Stimulated activated naive CD4-positive, alpha-beta T cell (primary cell): ENCODE data around the gene MYDGF.

Experiments used
- DNase-seq, 6 experiments: peaks; one replicate each; lab custom pipeline; 2025; lab: John Stamatoyannopoulos, UW

The MYDGF gene

GRCh38 chr19:4675346-4675745, 5.2 kb upstream of the MYDGF start:
- no peak for DNase-seq

- DNase-seq: no peak
Measured at GRCh38 chr19:4673726-4674125, 3.6 kb upstream of the MYDGF start.

GRCh38 chr19:4673216-4673615, 3.1 kb upstream of the MYDGF start:
- DNase-seq: no peak

DNA sequence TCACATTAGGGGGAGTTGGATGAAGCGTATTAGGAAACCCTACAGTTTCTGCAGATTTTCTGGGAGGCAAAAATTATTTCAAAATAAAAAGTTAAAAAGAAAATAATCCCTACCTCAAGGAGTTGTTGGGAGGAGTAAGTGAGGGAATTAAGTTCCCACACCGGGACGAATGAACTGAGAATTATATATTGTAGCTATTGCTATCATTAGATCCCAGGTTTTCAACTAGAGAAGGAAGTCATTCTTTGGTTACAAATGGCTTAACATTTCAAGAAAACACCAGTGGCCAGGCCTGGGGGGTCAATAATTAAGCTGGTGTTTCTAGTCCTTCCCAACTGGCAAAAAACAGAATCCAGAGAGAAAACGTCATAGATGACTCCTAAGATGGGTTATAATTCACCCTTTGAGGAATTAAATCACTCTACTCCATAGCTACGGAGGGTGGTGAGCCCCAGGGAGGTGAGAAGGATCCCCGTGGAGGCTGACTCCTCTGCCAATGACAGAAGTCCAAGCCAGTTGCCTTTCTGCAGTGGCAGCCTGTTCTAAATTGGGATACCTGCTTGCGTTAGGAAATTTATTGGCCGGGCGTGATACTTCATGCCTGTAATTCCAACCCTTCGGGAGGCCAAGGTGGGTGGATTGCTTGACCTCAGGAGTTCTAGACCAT, 1.2 kb upstream of the MYDGF start:
- no peak for DNase-seq

DNA sequence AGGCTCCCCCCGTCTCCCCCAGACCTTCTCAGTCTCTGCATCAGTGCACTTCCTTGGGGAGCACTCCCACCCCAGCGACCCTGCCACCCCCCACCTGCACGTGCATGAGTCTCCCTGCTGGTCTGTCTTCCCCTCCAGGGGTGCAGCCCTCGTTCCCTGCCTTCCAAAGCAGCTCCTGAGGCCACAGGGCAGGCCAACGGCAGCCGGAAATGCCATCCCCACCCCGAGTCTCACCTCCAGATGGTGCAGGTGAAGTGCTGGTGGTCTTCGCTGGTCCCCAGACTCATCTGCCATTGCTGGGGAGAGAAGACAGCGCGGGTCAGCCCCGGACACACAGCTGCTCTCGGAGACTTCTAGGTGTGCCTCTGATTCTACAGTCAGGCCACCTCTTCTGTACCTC, 5.5 kb downstream of the MYDGF start:
- DNase-seq: no peak

DNA sequence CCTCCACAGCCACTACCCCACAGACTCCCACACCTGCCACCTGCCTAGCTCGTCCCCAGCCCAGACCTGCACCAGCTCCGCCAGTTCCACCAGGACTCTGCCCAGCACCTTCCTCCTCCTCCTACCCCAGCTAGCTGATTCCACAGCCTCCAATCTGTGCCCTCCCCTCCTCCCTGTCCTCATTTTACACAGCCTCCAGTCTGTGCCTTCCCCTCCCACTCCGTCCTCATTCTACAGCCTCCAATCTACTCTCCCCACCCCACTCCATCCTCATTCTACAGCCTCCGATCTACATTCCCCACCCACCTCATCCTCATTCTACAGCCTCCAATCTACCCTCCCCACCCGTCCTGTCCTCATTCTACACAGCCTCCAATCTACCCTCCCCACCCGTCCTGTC, 7.3 kb downstream of the MYDGF start:
- DNase-seq: no peak

DNA sequence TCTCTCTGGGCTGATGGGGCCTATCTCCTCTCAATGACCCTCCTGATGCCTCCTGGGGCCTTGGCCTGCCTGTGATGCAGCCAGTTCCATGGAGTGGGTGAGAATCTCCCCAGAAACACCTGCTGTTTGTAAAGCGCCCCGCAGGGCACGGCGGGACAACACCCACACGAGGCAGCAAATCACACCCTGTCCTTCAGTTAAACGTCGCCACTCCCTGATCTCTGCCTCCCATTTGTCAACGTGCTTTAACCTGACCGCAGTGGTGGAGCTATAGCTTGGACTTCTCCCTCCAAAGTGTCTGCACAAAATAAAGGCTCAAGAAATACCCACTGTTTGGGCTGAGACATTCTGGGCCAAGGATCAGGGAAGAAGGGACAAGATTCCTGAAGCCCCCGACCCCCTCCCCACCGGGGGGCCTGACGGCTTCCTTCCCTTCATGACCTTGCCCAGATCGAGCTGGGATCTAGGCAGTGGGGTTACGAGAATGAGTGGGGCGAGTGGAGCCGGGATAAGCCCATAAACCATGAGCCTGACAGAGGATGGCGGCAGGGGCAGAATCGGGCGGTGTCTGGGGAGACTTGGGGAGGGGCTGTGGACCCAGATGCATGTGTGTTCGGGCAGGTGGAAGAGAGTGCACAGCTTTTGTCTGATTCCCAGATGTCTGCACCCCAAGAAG, 8.0 kb downstream of the MYDGF start:
- no peak for DNase-seq

DNA sequence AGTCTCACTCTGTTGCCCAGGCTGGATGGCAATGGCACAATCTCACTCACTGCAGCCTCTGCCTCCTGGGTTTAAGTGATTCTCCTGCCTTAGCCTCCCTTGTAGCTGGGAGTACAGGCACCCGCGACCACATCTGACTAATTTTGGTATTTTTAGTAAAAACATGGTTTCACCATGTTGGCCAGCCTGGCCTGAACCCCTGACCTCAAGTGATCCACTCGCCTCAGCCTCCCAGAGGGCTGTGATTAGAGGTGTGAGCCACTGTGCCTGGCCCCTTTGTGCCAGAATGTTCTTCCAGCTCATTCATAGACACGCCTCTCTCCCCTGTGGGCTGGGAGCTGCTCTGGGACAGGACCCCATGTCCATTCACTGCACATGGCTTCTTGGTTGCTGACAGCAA, 9.1 kb downstream of the MYDGF start:
- DNase-seq: no peak

DNA sequence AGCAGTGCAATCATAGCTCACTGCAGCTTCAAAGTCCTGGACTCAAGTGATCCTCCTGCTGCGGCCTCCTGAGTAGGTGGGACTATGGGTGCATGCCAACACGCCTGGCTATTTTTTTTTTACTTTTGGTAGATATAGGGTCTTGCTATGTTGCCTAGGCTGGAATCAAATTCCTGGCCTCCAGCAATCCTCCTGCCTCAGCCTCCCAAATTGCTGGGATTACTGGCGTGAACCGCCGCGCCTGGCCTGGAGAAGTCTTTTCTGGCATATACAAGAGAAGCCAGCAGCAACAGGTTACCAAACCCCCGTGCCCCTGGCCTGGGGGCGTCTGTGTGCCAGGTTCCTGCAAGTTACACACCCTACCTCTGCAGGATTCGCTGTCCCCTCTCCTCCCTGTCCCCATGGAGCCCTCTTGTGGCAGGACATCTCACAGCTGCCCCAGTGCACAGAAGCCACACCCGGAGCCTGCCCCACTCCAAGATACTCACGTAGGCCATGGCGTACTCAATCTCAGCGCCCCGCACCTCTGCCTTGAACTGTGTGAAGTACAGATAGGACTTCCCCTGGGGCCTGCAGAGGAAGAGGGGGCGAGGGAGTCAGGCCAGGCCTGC, 9.9 kb downstream of the MYDGF start:
- peak in 1 of 6 experiments; percentile 6 for DNase-seq

GRCh38 chr19:4657835-4658234, 12.3 kb downstream of the MYDGF start:
- no peak for DNase-seq

GRCh38 chr19:4657262-4657661, 12.9 kb downstream of the MYDGF start:
- no peak for DNase-seq

- no peak for DNase-seq
Measured at GRCh38 chr19:4656102-4656501, 14.0 kb downstream of the MYDGF start.

DNA sequence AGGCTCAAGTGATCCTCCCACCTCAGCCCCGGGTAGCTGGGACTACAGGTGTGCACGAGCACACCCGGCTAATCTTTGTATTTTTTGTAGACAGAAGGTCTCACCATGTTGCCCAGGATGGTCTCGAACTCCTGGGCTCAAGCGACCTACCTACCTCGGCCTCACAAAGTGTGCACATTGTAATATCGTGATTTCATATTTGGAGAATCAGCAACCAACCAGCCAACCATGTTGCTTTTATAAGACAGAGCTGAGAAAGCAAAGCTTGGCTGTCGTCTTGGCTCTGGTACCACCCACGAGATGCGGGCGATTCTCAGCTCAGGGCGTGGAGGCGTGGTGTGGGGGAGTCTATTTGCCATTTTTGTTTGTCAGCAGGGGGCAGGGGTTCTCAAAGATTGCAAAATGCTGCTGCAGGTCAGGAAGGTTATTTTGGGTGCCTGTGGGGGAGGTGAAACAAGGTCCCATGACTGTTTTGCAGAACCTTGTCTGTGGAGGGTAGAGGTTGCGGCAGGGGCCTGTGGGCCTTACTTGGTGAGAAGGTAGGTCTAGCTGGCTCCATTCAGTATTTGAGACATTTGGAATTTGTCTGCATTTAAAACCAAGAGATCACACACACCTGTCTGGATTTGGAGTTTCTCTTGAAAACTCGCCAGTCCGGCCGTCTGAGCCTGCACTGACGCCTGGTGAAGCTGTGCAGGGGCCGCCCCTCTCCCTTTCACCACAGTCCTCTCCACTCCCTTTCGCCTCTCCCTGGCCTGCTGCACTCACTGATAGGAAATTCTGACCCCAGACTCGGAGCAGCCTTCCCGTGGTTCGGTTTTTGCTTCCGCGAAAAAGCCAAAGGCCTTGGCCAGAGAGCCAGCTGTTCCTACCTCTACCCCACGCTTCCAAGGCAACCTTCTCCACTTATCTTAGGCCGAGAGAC, 15.4 kb downstream of the MYDGF start:
- DNase-seq: no peak

DNA sequence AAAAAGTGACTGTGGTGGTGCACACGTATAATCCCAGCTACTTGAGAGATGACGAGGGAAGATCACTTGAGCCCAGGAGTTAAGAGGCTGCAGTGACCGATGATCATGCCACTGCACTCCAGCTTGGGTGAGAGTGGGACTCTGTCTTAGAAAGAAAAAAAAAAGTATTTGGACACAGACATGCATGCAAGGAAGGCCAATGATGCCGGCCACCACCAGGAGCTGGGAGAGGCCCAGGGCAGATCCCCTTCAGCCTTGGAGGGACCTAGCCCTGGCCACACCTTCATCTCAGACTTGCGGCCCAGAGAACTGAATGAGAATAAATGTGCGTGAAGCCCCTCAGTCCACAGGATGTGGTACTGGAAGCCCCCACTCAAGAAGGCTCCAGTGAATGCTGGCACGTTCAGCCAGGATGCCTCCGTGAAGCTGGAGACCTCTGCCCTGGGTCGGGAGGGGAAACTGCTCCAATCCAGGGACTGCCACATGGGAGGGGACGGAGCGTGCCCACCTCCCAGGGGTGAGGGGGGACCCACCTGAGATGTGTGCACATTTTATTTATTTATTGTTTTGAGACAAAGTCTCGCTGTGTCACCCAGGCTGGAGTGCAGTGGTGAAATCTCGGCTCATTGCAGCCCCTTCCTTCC, 16.2 kb downstream of the MYDGF start:
- no peak for DNase-seq

DNA sequence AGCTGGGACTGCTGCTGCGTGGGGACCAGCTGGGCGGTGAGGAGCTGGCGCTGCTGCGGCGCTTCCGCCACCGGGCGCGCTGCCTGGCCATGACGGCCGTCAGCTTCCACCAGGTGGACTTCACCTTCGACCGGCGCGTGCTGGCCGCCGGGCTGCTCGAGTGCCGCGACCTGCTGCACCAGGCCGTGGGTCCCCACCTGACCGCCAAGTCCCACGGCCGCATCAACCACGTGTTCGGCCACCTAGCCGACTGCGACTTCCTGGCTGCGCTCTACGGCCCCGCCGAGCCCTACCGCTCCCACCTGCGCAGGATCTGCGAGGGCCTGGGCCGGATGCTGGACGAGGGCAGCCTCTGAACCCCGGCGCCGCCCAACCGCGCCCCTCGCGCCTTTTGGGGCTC, 18.1 kb downstream of the MYDGF start:
- no peak for DNase-seq

DNA sequence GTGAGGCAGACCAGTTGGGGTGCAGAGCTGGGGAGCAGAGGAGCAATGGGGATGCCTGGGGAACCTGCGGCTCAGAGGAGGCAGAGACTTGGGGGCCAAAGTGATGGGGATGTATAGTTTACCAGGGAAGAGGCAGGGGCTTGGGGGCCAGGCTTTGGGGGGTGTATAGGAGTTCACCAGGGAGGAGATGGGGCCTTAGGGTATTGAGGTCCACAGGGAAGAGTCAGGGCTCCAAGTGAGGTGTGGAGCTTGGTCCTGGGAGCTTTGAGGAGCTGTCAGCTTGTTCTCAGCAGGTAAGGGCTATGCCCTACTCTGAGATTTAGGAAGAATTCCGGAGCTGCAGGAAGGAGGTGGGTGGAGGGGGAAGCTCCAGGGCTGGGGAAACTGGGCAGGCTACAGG, 20.0 kb downstream of the MYDGF start:
- no peak for DNase-seq

DNA sequence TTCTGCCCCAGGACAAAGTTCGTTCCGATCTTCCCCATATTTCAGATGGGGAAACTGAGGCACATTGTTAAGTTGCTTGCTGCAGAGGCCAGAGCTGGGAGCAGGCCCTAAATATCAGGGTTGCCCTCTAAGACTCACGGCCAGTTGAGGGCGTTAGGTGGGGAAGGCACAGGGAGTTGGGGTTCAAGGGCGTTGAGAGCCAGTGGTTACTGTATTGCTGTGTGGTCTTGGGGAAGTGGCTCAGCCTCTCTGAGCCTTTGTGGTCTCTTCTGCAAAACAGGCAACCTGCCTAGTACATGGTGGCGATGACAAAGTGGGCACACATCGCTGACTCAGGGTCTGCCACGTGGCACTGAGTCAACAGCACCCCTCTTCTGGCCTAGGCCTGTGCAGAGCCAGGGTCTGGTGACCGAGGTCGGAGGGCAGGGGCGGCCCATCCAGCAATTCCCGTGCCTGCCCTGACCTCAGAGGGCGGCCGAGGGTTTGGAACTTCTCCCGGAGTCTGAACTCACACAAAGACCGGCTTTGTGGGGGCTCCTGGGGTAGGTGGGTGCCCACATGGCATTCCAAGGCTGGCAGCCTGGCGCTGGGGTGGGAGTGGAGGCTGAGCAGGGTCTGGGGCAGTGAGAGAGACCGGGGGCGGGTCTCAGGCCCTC, 20.6 kb downstream of the MYDGF start:
- no peak for DNase-seq

DNA sequence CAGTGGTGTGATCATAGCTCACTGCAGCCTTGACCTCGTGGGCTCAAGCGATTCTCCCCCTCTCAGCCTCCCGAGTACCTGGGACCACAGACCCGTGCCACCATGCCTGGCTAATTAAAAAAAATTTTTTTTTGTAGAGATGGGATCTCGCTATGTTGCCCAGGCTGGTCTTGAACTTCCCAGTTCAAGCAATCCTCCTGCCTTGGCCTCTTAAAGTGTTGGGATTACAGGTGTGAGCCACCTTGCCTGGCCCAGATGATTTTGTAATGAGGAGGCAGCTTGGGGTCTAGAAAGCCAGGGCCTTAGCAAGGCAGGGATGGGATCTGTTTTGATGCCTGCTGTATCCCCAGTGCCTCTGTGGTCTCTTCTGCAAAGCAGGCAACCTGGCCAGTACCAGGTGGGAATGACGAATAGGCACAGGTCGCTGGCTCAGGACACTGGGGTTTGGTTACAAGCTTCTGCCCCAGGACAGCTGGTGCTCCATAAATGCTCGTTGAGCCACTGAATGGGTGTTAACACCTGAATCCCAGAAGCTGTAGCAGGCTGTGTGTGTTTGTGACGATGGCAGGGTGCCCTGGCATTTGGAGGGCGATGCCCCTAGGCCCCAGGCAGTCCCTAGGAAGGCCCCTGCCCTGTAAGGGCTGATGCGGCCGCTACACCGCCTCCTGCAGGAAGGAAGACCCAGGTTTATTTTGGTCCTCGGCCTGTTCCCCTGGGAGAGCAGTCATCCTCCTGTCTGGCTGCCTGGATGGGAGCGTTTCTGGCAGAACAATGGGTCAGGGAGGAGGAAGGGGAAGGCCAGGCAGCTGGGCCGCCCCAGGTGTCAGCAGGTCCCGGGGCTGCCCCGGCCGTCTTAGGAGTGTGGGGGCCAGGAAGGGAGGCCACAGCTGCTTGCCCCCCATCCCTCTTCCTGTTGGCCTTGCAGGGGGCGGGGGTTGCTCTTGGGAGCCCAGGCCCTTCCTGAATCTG, 22.2 kb downstream of the MYDGF start:
- DNase-seq: no peak

DNA sequence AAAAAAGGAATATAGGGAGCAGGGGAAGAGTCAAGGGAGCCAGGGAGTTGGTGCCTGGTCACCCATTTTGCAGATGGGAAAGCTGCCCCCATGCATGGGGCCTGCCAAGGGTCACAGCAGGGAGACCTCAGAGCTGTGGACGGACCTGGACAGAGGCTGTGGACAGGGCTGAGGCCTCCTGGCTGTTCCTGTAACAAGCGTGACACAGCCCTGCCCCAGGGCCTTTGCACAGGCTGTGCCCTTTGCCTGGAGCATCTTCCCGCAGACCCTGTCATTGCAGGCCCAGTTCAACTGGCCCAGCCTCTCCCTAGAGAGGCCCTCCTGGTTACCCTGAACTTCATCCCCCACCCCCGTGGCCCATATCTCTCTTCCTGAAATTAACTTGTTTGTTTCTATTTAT, 24.4 kb downstream of the MYDGF start:
- DNase-seq: no peak

GRCh38 chr19:4642625-4643024, 27.5 kb downstream of the MYDGF start:
- DNase-seq: no peak
